Stimulated activated CD4-positive, alpha-beta T cell treated with anti-CD3 and anti-CD28 coated beads, Interleukin-15, amount 100 ng/mL, for 24 hours (primary cell): ENCODE data around the gene GRK5.
"Not testable (repeated sequence)": the region's sequence is repeated elsewhere in the genome, so short reads cannot be mapped to it uniquely, and the experiment has no call there.

ENCODE experiments used
- DNase-seq: peaks from one replicate; pipeline ENCODE4 v3.0.0-alpha.2; 2020

Gene GRK5

DNA sequence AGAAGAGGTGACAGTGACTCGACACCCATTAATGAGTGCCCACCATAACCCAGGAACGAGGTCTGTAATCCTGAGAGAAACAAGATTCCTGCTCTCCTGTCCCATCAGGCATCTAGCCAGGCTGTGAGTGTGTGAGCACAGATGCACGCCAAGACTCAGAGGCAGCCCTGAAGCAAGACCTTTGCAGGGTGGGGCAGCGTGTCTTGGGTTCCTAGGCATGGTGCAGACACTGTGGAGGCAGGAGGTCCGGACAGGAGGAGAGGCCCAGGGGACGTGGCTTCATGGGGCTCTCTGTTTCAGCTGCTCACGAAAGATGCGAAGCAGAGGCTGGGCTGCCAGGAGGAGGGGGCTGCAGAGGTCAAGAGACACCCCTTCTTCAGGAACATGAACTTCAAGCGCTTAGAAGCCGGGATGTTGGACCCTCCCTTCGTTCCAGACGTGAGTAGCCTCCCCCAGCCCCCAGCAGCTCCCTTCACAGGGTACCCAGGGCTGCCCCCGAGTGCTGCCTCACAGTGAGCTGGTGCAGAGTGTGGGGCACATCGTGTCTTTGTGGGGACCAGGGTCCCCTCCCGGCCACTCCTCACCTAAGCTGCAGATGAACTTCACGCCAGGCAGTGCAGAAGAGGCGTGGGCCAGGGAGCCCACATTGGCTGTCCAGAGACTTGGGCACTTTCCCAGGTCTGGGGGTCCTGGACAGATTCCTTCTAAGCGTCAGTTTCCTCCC lies 240.6 kb downstream of the GRK5 start:
- DNase-seq, result no peak

DNA sequence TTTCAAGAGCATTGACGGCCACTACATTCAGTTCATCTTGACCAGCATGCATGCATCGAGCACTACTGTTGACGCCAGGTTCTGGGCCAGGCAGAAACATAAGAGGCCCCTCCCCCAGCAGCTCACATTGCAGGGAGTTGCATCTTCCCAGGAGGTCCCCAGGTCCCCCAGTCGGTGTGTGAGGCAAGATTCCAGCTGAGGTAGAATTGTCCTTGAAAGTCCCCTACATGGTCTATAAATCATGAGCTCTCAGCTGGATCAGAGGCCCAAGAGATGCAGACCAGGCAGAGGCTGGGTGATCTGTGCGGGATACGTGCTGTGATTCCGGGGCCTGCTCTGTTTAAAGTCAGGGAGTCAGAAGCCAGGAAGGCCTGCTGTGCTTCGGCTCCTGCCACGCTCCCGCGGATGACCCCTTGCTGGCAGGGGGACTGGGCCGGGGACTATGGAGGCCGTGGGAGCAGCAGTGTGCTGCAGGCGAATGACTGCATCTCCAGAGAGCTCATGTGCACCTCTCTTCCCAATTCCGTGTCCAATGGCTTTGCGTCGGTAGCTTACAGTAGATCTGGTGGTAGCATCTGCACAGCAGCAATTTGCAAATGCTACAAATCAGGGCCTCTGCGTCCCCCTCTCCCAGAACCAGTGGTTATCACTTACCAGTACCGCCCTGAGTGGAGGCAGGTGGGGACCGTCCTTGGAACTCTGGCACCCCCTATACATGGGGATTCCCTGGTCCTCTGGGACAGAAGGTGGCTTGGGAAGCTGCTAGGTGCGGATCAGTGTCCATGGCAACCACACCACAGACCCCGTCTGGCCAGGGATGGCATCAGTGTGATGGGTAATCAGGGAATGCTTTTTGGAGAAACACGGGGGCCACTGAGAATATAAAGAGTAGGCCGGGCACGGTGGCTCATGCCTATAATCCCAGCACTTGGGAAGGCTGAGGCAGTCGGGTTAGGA lies 241.5 kb downstream of the GRK5 start:
- no peak for DNase-seq

DNA sequence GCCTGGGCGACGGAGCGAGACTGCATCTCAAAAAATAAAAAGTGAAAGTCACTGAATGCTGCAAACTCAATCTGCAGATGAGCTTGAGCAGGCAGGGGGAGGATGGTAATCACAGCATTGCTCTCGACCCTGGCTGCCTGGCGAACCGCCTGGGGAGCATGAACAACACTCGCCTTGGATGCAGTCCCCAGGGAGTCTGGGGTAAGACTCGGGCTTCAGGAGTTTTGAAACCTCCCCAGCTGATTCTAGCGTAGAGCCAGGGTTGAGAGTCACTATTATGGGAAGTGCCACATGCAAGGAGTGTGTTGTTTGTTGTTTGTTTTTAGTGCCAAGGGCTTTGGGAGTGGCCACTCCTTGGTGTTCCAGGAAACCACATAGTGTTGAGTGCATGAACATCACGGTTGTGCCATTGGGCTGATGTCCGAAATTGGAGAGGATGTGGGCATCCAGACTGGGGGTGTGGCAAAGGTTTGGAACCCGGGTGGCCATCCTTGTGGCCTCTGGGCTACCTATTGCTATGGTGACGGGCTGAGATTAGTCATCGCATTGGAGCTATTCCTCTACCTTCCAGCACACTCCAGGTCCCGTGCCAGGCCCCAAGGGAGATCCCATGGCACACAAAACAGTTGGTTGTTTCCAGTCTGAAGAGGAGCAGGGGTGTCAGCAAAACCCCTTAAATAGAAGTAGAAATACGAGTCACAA lies 242.5 kb downstream of the GRK5 start:
- no peak for DNase-seq

DNA sequence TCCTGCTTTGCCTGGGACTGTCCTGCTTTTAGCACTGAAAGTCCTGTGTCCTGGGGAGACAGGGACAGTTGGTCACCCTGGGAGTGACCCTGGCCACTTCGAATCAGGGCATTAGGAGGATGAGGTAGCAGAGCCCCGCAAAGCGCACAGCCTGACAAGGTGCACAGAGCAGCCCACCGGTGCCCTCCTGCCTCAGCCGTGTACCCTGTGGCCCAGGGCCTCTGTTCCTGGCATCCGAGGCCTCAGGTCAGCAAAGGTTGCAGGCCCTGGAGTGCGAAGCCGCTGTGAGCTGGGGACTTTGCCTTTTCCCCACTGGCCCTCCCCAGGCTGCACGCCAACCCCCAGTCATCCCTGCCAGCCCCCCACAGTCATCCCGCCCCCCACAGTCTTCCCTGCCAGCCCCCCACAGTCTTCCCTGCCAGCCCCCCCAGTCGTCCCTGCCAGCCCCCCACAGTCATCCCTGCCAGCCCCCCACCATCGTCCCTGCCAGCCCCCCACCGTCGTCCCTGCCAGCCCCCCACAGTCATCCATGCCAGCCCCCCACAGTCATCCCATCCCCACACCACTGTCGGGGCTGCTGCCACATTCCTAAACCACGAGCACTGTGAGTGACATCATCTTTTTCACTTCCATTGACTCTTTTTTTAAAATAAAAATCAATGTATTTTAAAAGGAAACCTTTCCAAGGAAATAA lies 243.4 kb downstream of the GRK5 start:
- DNase-seq, result no peak

DNA sequence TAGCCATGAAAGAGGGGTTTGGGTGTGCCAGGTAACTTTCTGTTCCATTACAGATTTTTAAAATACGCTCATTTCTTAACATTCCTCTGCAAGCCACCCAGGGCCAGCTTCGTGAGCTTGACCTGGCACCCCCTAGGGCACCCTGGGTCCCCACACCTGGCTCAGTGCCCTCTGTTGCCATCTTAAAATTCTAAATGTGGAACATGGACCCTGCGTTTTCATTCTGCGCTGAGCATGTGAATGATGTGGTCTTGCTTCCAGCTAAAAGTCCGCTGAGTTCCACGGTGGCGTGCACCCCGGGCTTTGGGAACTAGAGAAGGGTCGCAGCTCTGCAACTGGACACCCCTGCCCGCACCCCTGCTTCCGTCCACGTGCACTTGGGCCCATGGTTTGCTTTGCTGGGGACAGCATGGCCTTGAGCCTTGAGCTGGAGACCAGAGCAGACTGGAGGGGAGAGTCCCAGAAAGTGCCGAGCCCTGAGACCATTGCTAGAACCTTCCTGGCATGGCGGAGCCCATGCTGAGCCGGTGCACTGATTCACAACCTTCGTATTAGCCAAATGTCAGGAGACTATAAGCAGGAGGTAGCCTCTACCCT lies 244.0 kb downstream of the GRK5 start:
- no peak for DNase-seq

DNA sequence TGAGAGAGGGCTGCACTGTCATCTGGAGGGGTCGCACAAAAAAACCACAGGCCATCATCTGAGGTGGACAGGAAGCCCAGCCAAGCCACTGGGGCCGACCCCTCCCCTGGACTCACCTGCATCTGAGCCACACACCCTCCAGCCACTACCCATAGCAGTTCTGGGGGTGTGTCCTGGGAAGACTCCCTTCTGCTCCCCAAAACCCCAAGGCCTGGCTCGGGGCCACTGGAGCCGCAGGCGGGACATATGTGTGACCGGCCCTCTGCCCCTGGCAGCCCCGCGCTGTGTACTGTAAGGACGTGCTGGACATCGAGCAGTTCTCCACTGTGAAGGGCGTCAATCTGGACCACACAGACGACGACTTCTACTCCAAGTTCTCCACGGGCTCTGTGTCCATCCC lies 245.0 kb downstream of the GRK5 start:
- DNase-seq, result no peak

DNA sequence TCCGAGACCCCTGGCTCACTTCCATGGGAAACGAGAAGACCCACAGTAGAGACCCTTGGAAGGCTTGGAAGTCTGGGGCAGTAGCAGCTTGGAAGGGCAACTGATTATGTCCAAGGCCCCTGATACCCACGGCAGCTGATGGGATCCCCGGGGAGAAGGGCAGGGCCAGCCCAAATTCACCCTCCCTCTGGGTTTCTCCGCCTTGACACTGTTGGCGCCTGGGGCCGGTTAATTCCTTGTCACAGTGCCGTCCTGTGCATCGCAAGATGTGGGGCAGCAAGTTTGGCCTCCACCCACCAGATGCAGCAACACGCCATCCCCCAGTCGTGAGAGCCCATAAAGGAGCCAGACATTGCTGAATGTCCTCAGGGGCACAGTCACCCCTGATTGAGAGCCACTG lies 245.9 kb downstream of the GRK5 start:
- no peak for DNase-seq

DNA sequence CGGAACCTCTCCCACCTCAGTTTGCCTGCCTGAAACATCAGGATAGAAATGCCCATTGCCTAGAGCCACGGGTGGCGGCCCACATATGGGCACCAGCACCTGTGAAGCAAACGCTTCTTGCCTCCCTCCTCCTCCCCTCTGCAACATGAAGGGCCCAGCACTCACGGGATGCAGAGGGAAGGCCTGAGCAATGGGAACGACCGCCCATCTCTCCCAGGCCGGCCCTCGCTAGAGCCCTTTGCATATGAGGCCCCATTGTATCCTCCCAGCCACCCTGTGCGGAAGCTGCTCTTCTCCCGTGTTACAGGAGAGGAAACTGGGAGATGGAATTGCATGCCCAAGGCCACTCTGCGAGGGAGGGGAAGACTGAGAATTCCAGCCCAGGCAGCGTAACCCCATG lies 246.9 kb downstream of the GRK5 start:
- DNase-seq, result no peak

DNA sequence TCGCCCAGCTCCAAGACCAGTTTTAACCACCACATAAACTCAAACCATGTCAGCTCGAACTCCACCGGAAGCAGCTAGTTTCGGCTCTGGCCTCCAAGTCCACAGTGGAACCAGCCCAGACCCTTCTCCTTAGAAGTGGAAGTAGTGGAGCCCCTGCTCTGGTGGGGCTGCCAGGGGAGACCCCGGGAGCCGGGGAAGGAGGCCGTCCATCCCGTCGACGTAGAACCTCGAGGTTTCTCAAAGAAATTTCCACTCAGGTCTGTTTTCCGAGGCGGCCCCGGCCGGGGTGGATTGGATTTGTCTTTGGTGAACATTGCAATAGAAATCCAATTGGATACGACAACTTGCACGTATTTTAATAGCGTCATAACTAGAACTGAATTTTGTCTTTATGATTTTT lies 247.6 kb downstream of the GRK5 start:
- no peak for DNase-seq

DNA sequence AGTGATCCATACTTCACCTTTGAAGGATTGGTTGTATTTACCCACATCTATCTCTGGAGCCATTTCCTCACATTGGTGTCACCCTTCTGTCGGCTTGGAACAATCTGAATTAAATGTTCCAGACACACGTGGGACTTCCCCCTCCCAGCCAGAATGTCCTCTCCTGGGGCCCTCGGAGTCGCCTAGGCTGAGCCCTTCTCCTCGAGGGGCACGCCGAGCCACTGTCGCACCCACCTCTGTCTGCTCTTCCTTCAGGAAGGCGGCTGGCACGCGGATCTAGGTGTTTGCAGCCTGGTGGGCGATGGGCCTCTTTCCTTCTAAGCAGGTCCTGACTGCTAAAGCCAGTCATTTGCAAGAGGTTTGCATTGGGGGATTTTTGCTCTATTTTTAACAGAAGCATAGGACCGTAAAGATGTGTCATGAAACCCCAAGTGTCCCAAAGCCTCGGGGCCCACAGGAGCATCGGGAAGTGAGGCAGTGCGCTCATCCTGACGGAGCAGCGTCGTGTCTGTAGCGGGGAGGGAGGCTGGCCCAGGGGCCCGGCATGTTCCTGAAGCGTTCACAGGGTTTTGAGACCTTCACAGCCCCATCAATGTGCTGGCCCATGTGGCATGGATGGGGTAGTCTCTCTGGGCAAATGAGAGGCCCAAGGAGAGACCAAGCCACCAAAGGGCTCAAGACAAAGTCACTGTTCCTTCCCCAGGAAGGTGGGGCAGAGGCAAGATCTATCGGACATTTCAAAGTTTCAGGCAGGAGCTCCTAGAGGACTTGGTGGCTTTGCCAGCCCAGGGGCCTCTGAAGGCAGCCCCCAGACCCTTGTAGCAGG lies 248.5 kb downstream of the GRK5 start:
- DNase-seq, result no peak

DNA sequence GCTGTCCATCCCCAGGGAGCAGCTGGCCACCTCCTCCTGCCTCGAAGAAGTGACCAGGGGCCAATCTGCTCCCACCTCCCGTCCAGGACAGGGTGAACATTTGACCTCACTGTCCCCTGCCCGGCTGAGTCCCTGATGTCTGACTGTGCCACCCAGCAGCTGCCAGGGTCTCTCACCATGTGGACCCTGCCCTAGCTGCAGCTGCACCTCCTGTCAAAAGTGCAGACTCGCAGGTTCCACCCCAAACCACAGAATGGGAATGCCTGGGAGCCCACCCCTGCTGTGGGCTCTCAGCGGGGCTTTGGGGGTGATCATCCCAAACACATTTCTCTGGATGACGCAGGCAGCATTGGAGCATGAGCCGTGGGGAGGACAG lies 249.1 kb downstream of the GRK5 start:
- no peak for DNase-seq

DNA sequence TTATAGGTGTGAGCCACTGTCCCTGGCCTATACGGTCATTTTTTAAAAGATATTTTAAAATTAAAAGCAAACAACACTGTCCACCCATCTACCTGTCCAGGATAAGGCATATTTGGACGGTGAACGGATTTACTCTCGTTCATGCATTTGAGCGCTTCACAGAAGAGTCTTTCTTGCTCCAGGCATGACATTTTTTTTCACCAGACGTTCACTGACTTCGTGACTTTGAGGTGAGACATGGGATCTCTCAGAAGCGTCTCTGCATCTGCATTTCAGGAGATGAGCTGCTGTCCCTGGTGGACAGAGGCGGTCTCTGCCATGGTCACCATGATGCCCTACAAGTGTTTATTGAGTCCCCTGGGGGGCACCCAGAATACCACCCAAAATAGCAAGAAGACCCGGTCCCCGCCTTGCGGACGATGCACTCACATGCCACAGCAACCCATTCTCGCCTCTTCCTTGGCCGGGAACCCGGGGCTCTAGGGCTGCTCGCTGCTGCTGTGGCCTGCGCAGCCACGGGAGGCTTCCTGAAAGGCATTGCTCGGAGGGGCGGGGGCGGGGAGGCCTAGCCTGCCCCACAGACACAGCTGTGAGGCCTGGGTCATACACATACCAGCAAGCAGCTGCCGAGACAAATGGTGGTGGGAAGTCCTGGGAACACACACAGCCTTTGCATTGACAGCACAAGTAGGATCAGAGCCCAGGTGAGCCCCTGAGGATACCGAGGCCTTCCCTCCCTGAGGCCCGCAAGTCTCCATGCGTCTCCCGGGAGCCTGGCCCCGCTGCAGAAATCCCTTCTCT lies 250.8 kb downstream of the GRK5 start:
- no peak for DNase-seq

DNA sequence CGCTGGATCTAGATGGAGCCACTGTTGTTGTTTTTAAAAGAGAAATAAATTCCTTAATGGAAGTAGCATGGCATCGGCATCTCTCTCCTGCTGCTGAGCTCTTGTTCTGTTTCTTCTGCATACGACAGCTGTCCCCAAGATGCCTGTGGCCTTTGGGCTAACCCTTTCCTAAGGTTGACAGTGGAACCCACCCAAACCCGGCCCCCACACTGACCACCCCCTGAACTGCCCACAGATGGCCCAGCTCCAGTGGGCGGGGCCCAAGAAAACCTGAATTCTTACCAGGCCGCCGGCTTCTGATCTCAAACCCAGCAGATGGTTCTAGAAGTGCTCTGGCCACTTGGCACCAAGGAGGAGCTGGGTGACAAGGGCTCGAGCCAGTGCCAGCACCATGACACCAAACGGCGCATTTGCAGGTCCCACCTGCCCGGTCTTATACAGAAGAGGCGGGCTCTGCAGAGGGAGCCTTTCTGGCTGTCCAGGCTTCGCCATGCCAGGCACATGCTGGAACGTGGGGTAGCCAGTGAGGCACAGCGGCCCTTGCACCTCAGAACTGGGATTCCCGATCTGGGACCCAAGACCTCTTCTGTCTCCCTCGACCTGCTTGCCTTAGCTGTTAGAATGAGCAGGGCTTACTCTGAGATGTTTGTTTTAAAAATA lies 252.4 kb downstream of the GRK5 start:
- no peak for DNase-seq

DNA sequence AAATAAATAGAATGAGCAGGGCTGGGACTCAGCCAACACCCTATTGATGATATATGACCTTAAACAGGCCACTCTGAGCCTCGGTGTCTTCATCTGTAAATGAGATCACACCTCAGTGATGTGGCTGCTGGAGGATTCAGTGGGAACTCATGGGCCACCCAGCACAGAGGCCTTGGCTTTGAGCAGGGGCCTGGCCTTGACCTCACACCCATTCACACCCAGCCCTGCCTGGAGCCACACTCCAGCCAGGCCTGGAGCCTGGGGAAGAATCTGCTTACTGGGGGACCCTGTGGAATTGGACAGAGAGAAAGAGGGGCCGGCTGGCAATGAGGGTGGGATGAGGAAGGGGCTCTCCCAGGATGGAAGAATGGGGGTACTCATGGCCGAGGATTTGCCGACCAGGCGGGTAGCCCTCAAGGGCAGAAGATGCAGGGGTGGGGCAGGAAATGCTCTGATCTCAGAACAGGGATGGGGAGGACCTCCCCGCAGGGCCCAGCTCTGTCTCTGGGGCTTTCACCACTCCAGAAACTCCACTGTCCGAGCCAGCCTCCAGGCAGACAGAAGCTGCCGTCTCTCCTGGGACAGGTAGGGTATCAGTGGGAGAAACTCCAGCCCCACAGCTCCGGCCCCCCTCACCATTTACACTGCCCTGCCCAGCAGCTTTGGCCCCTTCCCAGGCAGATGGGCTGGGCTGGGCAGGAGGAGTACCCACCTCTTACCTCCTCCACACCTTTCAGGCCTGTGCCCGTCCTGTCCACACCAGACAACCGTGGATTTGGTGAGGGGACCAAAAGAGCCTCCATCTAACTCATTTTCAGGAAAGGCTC lies 253.2 kb downstream of the GRK5 start:
- no peak for DNase-seq

DNA sequence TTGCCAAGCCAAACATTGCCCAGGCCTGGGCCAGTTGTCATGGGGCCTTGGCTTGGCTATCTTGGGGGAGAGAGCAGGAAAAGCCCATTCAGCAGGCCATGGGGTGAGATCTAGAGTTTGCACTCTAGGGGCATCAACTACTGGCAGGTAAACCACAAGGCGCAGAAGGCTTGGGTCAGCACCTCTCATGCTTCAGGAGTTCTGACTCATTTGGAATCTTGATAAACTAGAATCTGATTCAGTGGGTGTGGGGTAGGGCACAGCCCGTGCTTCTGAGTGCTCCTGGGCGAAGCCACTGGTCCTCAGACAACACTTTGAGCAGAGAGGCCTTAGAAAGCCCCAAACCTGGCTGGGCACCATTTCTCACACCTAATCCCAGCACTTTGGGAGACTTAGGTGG lies 254.0 kb downstream of the GRK5 start:
- DNase-seq, result peak; percentile 26

DNA sequence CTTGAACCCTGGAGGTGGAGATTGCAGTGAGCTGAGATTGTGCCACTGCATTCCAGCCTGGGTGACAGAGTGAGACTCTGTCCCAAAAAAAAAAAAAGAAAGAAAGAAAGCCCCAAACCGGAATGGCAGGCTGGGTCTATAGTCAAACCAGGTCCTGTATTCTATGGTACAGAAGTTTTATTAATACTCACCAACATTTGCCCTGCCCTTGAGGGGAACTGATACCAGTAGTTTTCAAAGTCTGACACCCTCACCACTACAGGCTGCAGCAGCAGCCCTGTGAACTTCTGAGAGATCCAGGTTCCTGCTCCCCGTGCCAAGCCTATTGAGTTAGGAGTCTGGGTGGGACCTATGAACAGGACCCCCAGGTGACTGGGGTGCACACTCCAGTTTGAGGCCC lies 254.6 kb downstream of the GRK5 start:
- no peak for DNase-seq

DNA sequence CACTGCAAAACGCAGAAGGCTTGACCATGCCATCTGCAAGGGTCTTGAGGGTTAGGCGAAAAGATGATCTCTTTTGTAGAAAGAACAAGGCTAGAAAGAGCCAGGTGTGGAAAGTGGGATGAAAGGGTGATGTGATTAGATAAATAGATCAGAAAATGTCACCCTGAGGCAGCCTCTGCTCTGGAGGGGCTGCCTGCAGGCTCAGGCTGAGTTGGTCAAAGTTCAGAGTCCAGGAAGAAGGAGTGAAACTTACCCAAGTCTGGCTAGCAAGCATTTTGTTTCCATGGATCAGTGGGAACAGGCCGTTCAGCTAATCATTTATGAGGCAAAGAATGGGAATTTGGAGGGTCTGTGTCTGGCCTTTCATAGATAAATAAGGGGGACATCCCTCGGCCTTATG lies 255.4 kb downstream of the GRK5 start:
- no peak for DNase-seq

DNA sequence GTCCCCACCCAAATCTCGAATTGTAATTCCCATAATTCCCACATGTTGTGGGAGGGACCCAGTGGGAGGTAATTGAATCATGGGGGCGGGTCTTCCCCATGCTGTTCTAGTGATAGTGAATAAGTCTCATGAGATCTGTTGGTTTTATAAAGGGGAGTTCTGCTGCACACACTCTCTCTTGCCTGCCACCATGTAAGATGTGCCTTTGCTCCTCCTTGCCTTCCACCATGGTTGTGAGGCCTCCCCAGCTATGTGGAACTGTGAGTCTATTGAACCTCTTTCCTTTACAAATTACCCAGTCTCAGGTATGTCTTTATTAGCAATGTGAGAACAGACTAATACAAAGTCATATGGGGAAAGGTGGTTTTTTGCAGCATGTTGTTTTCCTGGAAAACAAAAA lies 255.8 kb downstream of the GRK5 start:
- not testable (repeated sequence) for DNase-seq

DNA sequence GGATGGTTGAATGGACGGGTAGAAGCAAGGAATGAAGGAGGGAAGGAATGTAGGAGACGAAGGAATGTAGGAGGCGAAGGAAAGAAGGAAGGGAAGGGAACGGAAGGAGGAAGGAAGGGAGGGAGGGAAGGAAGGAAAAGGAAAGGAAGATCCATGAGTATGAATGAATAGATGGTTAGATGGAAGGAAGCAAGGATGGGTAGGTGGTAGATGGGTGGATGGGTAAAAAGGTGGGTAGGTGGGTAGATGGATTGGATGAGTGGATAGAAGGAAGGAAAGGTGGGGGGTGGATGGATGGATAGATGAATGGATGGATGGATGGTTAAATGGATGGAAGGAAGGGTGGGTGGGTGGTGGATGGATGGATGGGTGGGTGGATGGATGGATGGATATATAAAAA lies 257.7 kb downstream of the GRK5 start:
- no peak for DNase-seq
